H9 (cell line): ENCODE measurements around the gene SP140L. TPM values are rescaled to one million over a fixed set of nuclear protein-coding genes. Genes with fewer than 3 reads are reported as not detected.

ENCODE experiments used
- DNase-seq: peaks from one replicate; pipeline ENCODE4 v3.0.0-alpha.2; 2017
- H2AFZ ChIP-seq: one replicate; pipeline ENCODE4 v1.6.1; 2013; ENCODE audit warnings: mild to moderate bottlenecking, low read length, control low read depth, moderate library complexity
- H2AK5ac ChIP-seq: 2 replicates; pipeline ENCODE4 v1.6.1; 2013; ENCODE audit warnings: low read length, control low read depth, mixed read lengths; ENCODE audit not compliant: insufficient read length
- H2BK120ac ChIP-seq: one replicate; pipeline ENCODE4 v1.6.1; 2013; ENCODE audit warnings: low read depth, mild to moderate bottlenecking, low read length, control low read depth, inconsistent platforms; ENCODE audit not compliant: poor library complexity, severe bottlenecking
- H2BK12ac ChIP-seq: 2 replicates; pipeline ENCODE4 v1.6.1; 2013; ENCODE audit warnings: low read length, control low read depth, mixed read lengths, low read depth; ENCODE audit not compliant: insufficient read length
- H2BK15ac ChIP-seq: 2 replicates; pipeline ENCODE4 v1.6.1; 2013; ENCODE audit warnings: low read depth, low read length, control low read depth
- H2BK20ac ChIP-seq: one replicate; pipeline ENCODE4 v1.6.1; 2013; ENCODE audit warnings: low read depth, mild to moderate bottlenecking, low read length, control low read depth, inconsistent platforms; ENCODE audit not compliant: poor library complexity, severe bottlenecking
- H2BK5ac ChIP-seq: 2 replicates; pipeline ENCODE4 v1.6.1; 2013; ENCODE audit warnings: low read length, control low read depth, mixed read lengths; ENCODE audit not compliant: insufficient read length
- H3K14ac ChIP-seq: 2 replicates; pipeline ENCODE4 v1.6.1; 2013; ENCODE audit warnings: low read length, control low read depth; ENCODE audit not compliant: insufficient read depth
- H3K18ac ChIP-seq: 2 replicates; pipeline ENCODE4 v1.6.1; 2013; ENCODE audit warnings: low read depth, mild to moderate bottlenecking, mixed read lengths, low read length, control low read depth; ENCODE audit not compliant: insufficient read length
- H3K23ac ChIP-seq: 2 replicates; pipeline ENCODE4 v1.6.1; 2013; ENCODE audit warnings: low read length, control low read depth, mixed read lengths, low read depth; ENCODE audit not compliant: insufficient read length
- H3K23me2 ChIP-seq: 2 replicates; pipeline ENCODE4 v1.6.1; 2013; ENCODE audit warnings: low read depth, mild to moderate bottlenecking, mixed read lengths, low read length, control low read depth; ENCODE audit not compliant: insufficient read length, poor library complexity, severe bottlenecking
- H3K27ac ChIP-seq: 2 replicates; pipeline ENCODE4 v1.5.1; 2013; ENCODE audit warnings: low read length, control low read depth, mixed read lengths, low read depth; ENCODE audit not compliant: insufficient read length
- H3K27me3 ChIP-seq: 2 replicates; pipeline ENCODE4 v1.6.1; 2013; ENCODE audit warnings: low read length, control low read depth, inconsistent platforms; ENCODE audit not compliant: insufficient read depth
- H3K4ac ChIP-seq: 2 replicates; pipeline ENCODE4 v1.6.1; 2013; ENCODE audit warnings: low read depth, mild to moderate bottlenecking, control low read depth, inconsistent platforms, low read length, moderate library complexity
- H3K4me1 ChIP-seq: 2 replicates; pipeline ENCODE4 v1.6.1; 2013; ENCODE audit warnings: low read length, control low read depth, inconsistent platforms; ENCODE audit not compliant: insufficient read depth
- H3K4me2 ChIP-seq: 2 replicates; pipeline ENCODE4 v1.6.1; 2013; ENCODE audit warnings: low read length, control low read depth, mixed read lengths; ENCODE audit not compliant: insufficient read length, insufficient read depth
- H3K56ac ChIP-seq: 2 replicates; pipeline ENCODE4 v1.6.1; 2013; ENCODE audit warnings: low read depth, mild to moderate bottlenecking, mixed read lengths, low read length, control low read depth; ENCODE audit not compliant: insufficient read length
- H3K79me1 ChIP-seq: 2 replicates; pipeline ENCODE4 v1.6.1; 2013; ENCODE audit warnings: low read depth, mild to moderate bottlenecking, moderate library complexity, low read length, control low read depth, inconsistent platforms; ENCODE audit not compliant: insufficient read depth, poor library complexity, severe bottlenecking
- H3K79me2 ChIP-seq: 2 replicates; pipeline ENCODE4 v1.6.1; 2013; ENCODE audit warnings: low read length, control low read depth, inconsistent platforms; ENCODE audit not compliant: insufficient read depth
- H3K9ac ChIP-seq: 2 replicates; pipeline ENCODE4 v1.6.1; 2013; ENCODE audit warnings: low read length, control low read depth, mixed read lengths; ENCODE audit not compliant: insufficient read length; ENCODE audit errors: extremely low read depth
- H3K9me3 ChIP-seq: one replicate; pipeline ENCODE4 v1.6.1; 2013; ENCODE audit warnings: low read depth, low read length, inconsistent platforms; ENCODE audit not compliant: control insufficient read depth
- H3T11ph ChIP-seq: one replicate; pipeline ENCODE4 v1.6.1; 2013; ENCODE audit warnings: mild to moderate bottlenecking, low read length, control low read depth, inconsistent platforms
- H4K20me1 ChIP-seq: one replicate; pipeline ENCODE4 v1.6.1; 2013; ENCODE audit not compliant: control insufficient read depth, insufficient read length, insufficient read depth
- H4K5ac ChIP-seq: 2 replicates; pipeline ENCODE4 v1.6.1; 2013; ENCODE audit warnings: low read depth, mild to moderate bottlenecking, mixed read lengths, low read length, control low read depth; ENCODE audit not compliant: insufficient read length
- H4K8ac ChIP-seq: replicated peaks from 2 replicates; pipeline ENCODE4 v1.6.1; 2013; ENCODE audit warnings: low read length, control low read depth, mixed read lengths, low read depth; ENCODE audit not compliant: insufficient read length
- H4K91ac ChIP-seq: 2 replicates; pipeline ENCODE4 v1.6.1; 2013; ENCODE audit warnings: low read depth, mild to moderate bottlenecking, moderate library complexity, mixed read lengths, low read length, control low read depth; ENCODE audit not compliant: insufficient read length
- H3K27ac Mint-ChIP-seq, 3 experiments: 2 replicates in 2 of 3; 3 replicates in 1 of 3; pipeline ENCODE4 v1.8.0; 2020 to 2021; ENCODE audit warnings: mixed read lengths in 3 of 3, mild to moderate bottlenecking in 1 of 3, moderate library complexity in 1 of 3
- H3K27me3 Mint-ChIP-seq: 2 replicates; pipeline ENCODE4 v1.8.0; 2021; ENCODE audit warnings: low read depth, mild to moderate bottlenecking, moderate library complexity, mixed read lengths
- H3K36me3 Mint-ChIP-seq, 3 experiments: 2 replicates in 2 of 3; 3 replicates in 1 of 3; pipeline ENCODE4 v1.8.0; 2020 to 2021; ENCODE audit warnings: low read depth in 3 of 3, mixed read lengths in 3 of 3; ENCODE audit not compliant: insufficient read depth in 1 of 3
- H3K4me1 Mint-ChIP-seq, 2 experiments: 2 replicates each; pipeline ENCODE4 v1.8.0; 2020; ENCODE audit warnings: mixed read lengths in 2 of 2
- H3K4me3 Mint-ChIP-seq, 2 experiments: 2 replicates in 1 of 2; 3 replicates in 1 of 2; pipeline ENCODE4 v1.8.0; 2020 to 2021; ENCODE audit warnings: mild to moderate bottlenecking in 2 of 2, mixed read lengths in 2 of 2, moderate library complexity in 1 of 2
- H3K9me3 Mint-ChIP-seq, 2 experiments: 2 replicates in 1 of 2; 3 replicates in 1 of 2; pipeline ENCODE4 v1.8.0; 2020; ENCODE audit warnings: mild to moderate bottlenecking in 2 of 2, mixed read lengths in 2 of 2, moderate library complexity in 1 of 2
- WGBS: extraction: QIAGEN DNeasy Blood & Tissue Kit; methylation state at CpG from one replicate; pipeline ENCODE4 v1.1.7; 2013; ENCODE audit warnings: missing lambda C conversion rate, low lambda C conversion rate, mixed read lengths; ENCODE audit not compliant: insufficient read length; ENCODE audit errors: extremely low coverage; 5-methylcytosine and 5-hydroxymethylcytosine counted together
- total RNA-seq: library from RNA; stranded (reverse); gene quantifications from 2 replicates; pipeline ENCODE4 v1.2.1, GENCODE V29; 2021
- TF ChIP-seq, protein P1 (sequence below): fragments of 200-600 bp; sonication (generic); conservative IDR thresholded peaks from 3 replicates; pipeline ENCODE4 v1.8.0; 2021; ENCODE audit warnings: antibody characterized with exemption, mild to moderate bottlenecking

SP140L gene
- total RNA-seq, 1 experiment from 2014 or later: 1.3 TPM

GRCh38 chr2:230312638-230313037 is 14.4 kb upstream of the SP140L start:
- Histone ChIP-seq H3K9ac (no peak overlapping the region), H2BK5ac (no peak overlapping the region), H3K14ac (no peak overlapping the region), H2AK5ac (no peak overlapping the region), H2BK15ac (no peak overlapping the region), H3K27ac (no peak overlapping the region), H3K4ac (no peak overlapping the region), H3T11ph (no peak overlapping the region), H2AFZ (no peak overlapping the region), H4K8ac (no peak overlapping the region), H3K4me2 (no peak overlapping the region), H4K5ac (no peak overlapping the region), H3K23me2 (no peaks in the 10 kb centered on the region), H3K18ac (no peak overlapping the region), H3K27me3 (no peaks in the 10 kb centered on the region), H3K23ac (no peak overlapping the region), H2BK20ac (no peak overlapping the region), H2BK12ac (no peak overlapping the region), H3K4me1 (no peaks in the 10 kb centered on the region), H4K20me1 (no peaks in the 10 kb centered on the region), H3K56ac (no peak overlapping the region), H2BK120ac (no peak overlapping the region), H3K9me3 (no peaks in the 10 kb centered on the region), H3K79me2 (no peaks in the 10 kb centered on the region), H3K79me1 (no peaks in the 10 kb centered on the region), H4K91ac (no peak overlapping the region)
- TF ChIP-seq, protein P1, sequence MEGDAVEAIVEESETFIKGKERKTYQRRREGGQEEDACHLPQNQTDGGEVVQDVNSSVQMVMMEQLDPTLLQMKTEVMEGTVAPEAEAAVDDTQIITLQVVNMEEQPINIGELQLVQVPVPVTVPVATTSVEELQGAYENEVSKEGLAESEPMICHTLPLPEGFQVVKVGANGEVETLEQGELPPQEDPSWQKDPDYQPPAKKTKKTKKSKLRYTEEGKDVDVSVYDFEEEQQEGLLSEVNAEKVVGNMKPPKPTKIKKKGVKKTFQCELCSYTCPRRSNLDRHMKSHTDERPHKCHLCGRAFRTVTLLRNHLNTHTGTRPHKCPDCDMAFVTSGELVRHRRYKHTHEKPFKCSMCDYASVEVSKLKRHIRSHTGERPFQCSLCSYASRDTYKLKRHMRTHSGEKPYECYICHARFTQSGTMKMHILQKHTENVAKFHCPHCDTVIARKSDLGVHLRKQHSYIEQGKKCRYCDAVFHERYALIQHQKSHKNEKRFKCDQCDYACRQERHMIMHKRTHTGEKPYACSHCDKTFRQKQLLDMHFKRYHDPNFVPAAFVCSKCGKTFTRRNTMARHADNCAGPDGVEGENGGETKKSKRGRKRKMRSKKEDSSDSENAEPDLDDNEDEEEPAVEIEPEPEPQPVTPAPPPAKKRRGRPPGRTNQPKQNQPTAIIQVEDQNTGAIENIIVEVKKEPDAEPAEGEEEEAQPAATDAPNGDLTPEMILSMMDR: no peak
- H3K27me3 Mint-ChIP-seq: no peaks in the 10 kb centered on the region
- no CpG with 5 or more reads among the region's 2 CpGs for WGBS
- peaks cover 12 to 14% of the 10 kb centered on the region in 2 experiments for H3K4me1 Mint-ChIP-seq
- no peaks in the 10 kb centered on the region for H3K9me3 Mint-ChIP-seq
- no peaks in the 10 kb centered on the region for H3K36me3 Mint-ChIP-seq
- no peak overlapping the region for H3K4me3 Mint-ChIP-seq
- DNase-seq: no peak
- no peak overlapping the region; a peak in 1 of 7 replicates for H3K27ac Mint-ChIP-seq
